T-helper 1 cell treated with Interleukin-12 subunit alpha and Interleukin-12 subunit beta and Interleukin-4 antibody, amounts not matched to agents 30 ng/mL and 1 ng/mL, for 36 hours (primary cell): Measurements from ENCODE around the gene LRRC4. TPM values are rescaled to one million over a fixed set of nuclear protein-coding genes. Genes with fewer than 3 reads are reported as not detected.

ENCODE experiments used
- intact Hi-C: fragments of 100-400 bp; cut with micrococcal nuclease; formaldehyde crosslinking; loops from one replicate; pipeline ENCODE4 v1.15.1; 2024
- total RNA-seq: library from RNA; stranded (reverse); gene quantifications from 2 replicates; pipeline ENCODE4 v1.2.3, GENCODE V29; 2022

The LRRC4 gene
- not detected in 2 replicates for total RNA-seq

GRCh38 chr7:128030654-128031611 is at the start of gene LRRC4:
Gene LRRC4 (minus strand): TSS chr7:128031437. CDS start chr7:128030640, 797 bp downstream.
- intact Hi-C loops: no loop called here

DNA sequence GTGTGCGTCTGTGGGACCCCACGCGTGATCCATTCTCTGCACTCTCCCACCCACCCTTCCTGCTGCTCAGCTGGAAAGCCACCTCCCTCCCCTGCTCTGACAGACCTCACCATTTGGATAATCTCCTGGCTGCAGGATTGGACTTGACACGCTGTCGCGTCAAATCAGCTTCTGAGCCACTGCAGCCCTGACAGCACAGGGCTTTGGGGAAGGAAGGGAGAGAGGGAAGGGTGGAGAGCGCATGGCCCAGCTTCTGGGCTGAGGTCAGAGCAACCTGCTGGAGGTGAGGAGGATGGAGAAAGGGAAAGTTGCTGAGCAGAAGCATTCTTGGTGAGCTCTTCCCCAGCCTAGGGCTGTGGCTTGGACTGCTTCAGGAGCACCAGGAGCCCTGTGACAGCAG is 48.9 kb upstream of the LRRC4 start:
- intact Hi-C loops: no loop called here

DNA sequence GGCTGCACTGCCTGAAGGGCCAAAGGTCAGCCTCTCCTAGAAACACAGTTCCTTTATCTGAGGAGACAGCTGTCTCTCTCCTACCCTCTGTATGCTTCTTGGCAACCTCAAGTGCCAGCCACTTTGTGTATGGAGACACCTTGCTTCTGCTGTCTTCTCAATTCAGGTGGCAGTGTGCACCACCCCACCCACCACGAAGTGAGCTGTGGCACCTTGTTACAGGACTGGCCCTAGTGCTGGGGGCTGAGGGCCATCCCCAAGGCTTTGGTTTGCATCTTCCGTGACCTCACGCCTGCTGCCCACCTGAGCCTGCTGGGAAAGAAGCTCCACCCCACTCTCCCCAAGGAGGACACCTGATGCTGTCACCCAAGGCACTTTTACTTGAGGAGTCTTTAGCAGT is 47.1 kb upstream of the LRRC4 start:
- intact Hi-C loops: no loop called here

GRCh38 chr7:128076796-128077271 is 45.6 kb upstream of the LRRC4 start:
- intact Hi-C loops: no loop called here

GRCh38 chr7:128076196-128076795 is 45.1 kb upstream of the LRRC4 start:
- intact Hi-C loops: no loop called here

- intact Hi-C loops: no loop called here
Measured at GRCh38 chr7:128075242-128076095, 44.2 kb upstream of the LRRC4 start.

- intact Hi-C loops: no loop called here
Measured at GRCh38 chr7:128074736-128075135, 43.5 kb upstream of the LRRC4 start.

DNA sequence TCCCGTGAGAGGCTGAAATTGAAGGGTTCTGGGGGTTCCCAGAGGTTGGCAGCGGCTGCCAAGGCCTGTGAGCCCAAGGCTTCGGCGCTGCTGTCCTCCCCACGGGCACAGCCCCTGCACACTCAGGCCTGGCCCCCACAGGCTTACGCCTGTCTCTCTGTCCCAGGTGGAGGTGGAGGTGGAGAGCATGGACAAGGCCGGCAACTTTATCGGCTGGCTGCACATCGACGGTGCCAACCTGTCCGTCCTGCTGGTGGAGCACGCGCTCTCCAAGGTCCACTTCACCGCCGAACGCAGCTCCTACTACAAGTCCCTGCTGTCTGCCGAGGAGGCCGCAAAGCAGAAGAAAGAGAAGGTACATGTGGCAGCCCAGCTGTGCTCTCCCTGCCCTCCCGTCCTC is 43.1 kb upstream of the LRRC4 start:
- intact Hi-C loops: no loop called here

GRCh38 chr7:128073671-128074310 is 42.6 kb upstream of the LRRC4 start:
- intact Hi-C loops: no loop called here

GRCh38 chr7:128071801-128072200 is 40.6 kb upstream of the LRRC4 start:
- intact Hi-C loops: no loop called here

- intact Hi-C loops: no loop called here
Measured at GRCh38 chr7:128071376-128071775, 40.1 kb upstream of the LRRC4 start.

DNA sequence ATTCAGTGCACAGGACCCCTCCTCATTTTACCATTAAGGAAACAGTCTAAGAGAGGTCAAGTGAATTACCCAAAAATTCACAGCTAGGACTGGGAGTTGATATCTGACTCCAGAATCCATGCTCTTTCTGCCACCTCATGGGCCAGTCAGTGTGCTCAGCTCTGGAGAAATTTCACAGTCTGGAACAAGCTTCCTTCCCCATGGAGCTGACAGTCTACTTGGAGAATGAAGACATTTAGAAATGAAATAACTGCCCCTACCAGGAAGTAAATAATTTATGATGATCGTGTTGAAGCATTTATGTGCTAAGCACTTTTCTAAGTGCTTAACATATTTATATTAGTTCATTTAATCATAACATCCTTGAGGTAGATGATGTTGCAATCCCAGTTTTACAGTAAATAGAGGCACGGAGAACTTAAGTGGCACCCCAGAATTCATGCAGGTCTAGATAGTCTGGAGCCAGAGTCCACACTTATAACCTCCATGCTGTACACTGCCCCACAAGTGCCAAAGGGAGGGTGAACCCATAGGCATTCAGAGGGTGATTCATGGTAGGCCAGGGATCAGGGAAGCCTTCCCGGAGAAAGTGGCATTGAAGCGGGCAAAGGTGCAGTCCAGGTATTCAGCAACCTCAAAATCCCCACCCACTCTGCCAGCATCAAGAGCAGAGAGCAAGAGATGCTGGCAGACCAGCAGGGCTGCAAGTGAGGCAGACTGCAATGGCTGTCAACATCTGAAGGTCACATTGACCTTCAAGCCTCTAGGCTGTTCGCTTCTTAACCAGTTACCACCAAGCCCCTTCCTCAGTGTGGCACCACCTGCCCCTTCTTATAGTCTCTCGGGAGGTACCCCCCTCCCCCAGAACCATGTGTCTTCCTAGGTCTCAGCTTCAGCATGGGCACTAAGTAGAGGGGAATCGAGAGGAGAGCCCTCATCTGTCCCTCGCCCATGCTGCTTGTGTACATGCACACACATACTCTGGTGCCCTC is 38.4 kb upstream of the LRRC4 start:
- intact Hi-C loops: no loop called here

DNA sequence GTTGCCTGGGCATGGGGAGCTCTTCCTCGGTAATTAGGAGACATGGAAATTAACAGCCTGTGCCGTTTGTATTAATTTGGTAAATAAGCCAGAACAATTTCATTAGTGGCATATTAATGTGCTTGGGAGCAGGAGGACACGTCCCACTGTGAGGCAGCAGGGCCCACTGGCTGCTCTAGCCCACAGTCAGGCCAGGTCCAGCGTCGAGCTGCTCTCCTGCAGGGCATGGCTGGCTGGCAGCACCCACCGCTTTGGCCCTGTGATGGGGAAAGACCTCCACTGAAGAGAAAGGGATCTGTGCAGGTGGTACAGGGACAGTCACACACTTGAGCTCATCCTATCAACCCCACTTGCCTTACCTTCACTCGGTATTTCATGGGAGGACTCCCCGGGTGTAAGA is 37.5 kb upstream of the LRRC4 start:
- intact Hi-C loops: no loop called here

DNA sequence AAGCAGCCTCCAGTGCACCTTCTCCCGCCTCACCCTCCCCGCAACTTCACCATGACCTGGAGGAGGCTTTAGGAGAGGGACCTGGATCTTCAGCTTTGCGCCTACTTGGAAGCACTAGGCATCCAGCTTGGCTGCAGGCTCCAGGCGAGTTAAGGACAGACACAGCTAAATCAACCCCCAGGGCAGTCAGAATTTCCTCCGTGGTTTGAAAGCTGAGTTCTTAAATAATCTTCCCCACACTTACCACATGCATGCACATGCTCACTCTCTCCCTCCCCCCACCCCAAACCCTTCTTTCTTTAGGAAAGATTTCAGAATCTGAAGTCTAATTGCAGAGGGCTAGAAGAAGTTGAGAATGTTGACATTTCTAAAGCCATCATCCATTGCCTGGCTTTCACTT is 36.7 kb upstream of the LRRC4 start:
- intact Hi-C loops: no loop called here

GRCh38 chr7:128066858-128067257 is 35.6 kb upstream of the LRRC4 start:
- intact Hi-C loops: no loop called here

- intact Hi-C loops: no loop called here
Measured at GRCh38 chr7:128066395-128066794, 35.2 kb upstream of the LRRC4 start.

- intact Hi-C loops: no loop called here
Measured at GRCh38 chr7:128065872-128066271, 34.6 kb upstream of the LRRC4 start.

DNA sequence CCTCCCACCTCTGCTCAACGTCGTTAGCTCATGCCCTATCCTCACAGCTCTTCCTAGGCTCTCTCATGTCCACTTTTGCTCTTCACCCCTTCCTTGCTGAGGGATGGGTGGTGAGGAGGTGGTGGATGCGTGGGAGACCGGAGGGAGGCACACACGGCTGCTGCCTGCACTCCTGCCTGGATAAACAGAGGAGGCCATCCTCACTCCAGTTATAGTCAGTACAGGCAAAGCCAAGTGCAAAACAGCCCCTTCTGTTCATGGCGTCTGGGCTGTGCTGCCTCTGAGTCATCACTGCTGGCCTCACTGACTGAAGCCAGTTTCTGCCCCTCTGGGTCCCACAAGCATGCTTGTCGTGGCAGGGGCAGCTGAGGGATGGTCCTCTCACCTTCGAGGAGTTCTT is 31.9 kb upstream of the LRRC4 start:
- intact Hi-C loops: no loop called here

GRCh38 chr7:128060018-128060417 is 28.8 kb upstream of the LRRC4 start:
- intact Hi-C loops: no loop called here
